SK-N-SH (cell line): ENCODE data around the gene MRPS6. TPM values are rescaled to one million over a fixed set of nuclear protein-coding genes. Genes with fewer than 3 reads are reported as not detected.

Experiments used
- CTCF ChIA-PET: fragments of 300-600, 350-600 bp; formaldehyde crosslinking; extraction: SDS; loops from one replicate; lab custom pipeline; 2021; lab: Yijun Ruan, JAX
- POLR2A ChIA-PET: fragments of 350-600 bp; sonication (Branson Sonifier 250); formaldehyde crosslinking; extraction: SDS; loops from one replicate; lab custom pipeline; 2020; ENCODE audit warnings: antibody characterized with exemption, inconsistent platforms; lab: Yijun Ruan, JAX
- DNase-seq: peaks from one replicate; pipeline ENCODE4 v3.0.0; 2012
- H2AFZ ChIP-seq: fragments of 200-600 bp; sonication (generic); 2 replicates; pipeline ENCODE4 v1.8.1; 2016; ENCODE audit warnings: antibody characterized with exemption, mild to moderate bottlenecking, low read depth
- H3F3A ChIP-seq: fragments of 200-600 bp; sonication (generic); replicated peaks from 2 replicates; pipeline ENCODE3; 2016; ENCODE audit warnings: antibody characterized with exemption, mild to moderate bottlenecking; ENCODE audit not compliant: insufficient read depth
- H3K27ac ChIP-seq, 2 experiments: fragments of 200-500 bp in 1 of 2; fragments of 200-600 bp in 1 of 2; sonication (Bioruptor generic) in 1 of 2; sonication (generic), shearing (Covaris generic) in 1 of 2; 2 replicates each; pipeline versions ENCODE4 v1.5.1 to v1.6.1; 2014 to 2016; ENCODE audit warnings: low read depth in 2 of 2, inconsistent platforms in 1 of 2, low read length in 1 of 2, mild to moderate bottlenecking in 1 of 2, mixed read lengths in 1 of 2
- H3K27me3 ChIP-seq: fragments of 200-600 bp; sonication (generic), shearing (Covaris generic); 2 replicates; pipeline ENCODE4 v1.6.1; 2016; ENCODE audit warnings: mixed run types; ENCODE audit not compliant: insufficient read depth
- H3K36me3 ChIP-seq, 2 experiments: fragments of 200-500 bp in 1 of 2; fragments of 200-600 bp in 1 of 2; sonication (Bioruptor generic) in 1 of 2; sonication (generic) in 1 of 2; replicated peaks in 1 of 2; 2 replicates each; pipeline versions ENCODE3 to v1.5.1; 2014 to 2016; ENCODE audit warnings: low read length in 1 of 2, mild to moderate bottlenecking in 1 of 2; ENCODE audit not compliant: insufficient read depth in 2 of 2, control insufficient read depth in 1 of 2
- H3K4me1 ChIP-seq, 2 experiments: fragments of 200-500 bp in 1 of 2; fragments of 200-600 bp in 1 of 2; sonication (Bioruptor generic) in 1 of 2; sonication (generic), shearing (Covaris generic) in 1 of 2; 2 replicates each; pipeline versions ENCODE4 v1.5.1 to v1.6.1; 2014 to 2016; ENCODE audit warnings: low read depth in 1 of 2, low read length in 1 of 2, mixed run types in 1 of 2; ENCODE audit not compliant: insufficient read depth in 2 of 2, control insufficient read depth in 1 of 2
- H3K4me2 ChIP-seq: fragments of 200-600 bp; sonication (generic), shearing (Covaris generic); 2 replicates; pipeline ENCODE4 v1.6.1; 2017; ENCODE audit warnings: mixed run types
- H3K4me3 ChIP-seq, 2 experiments: fragments of 200-500 bp in 1 of 2; fragments of 200-600 bp in 1 of 2; sonication (Bioruptor generic) in 1 of 2; sonication (generic), shearing (Covaris generic) in 1 of 2; 2 replicates each; pipeline versions ENCODE4 v1.5.1 to v1.8.1; 2014 to 2016; ENCODE audit warnings: low read depth in 2 of 2, inconsistent platforms in 1 of 2, low read length in 1 of 2, mild to moderate bottlenecking in 1 of 2, mixed read lengths in 1 of 2, moderate library complexity in 1 of 2
- H3K79me2 ChIP-seq: fragments of 200-600 bp; sonication (generic); 2 replicates; pipeline ENCODE4 v1.8.1; 2017; ENCODE audit warnings: mild to moderate bottlenecking; ENCODE audit not compliant: insufficient read depth
- H3K9ac ChIP-seq: fragments of 200-600 bp; sonication (generic); 2 replicates; pipeline ENCODE4 v1.6.1; 2017; ENCODE audit warnings: mixed run types
- H3K9me2 ChIP-seq: fragments of 200-600 bp; sonication (generic); 2 replicates; pipeline ENCODE4 v1.6.1; 2017; ENCODE audit warnings: mixed run types
- H3K9me3 ChIP-seq: fragments of 200-600 bp; sonication (generic); 2 replicates; pipeline ENCODE4 v1.6.1; 2017; ENCODE audit warnings: mixed run types, mild to moderate bottlenecking, moderate library complexity
- H4K20me1 ChIP-seq: fragments of 200-600 bp; sonication (generic); 2 replicates; pipeline ENCODE4 v1.6.1; 2017; ENCODE audit warnings: mild to moderate bottlenecking, mixed run types; ENCODE audit not compliant: insufficient read depth
- CHD2 ChIP-seq: fragments of 150-350 bp; IDR thresholded peaks from 2 replicates; pipeline ENCODE4 v1.6.1; 2018; ENCODE audit warnings: low read length; ENCODE audit not compliant: partially characterized antibody
- ELF1 ChIP-seq: IDR thresholded peaks from 2 replicates; pipeline ENCODE4 v1.4.0; 2012
- EP300 ChIP-seq, 2 experiments: IDR thresholded peaks; 2 replicates each; pipeline versions ENCODE4 v1.4.0 to v1.6.1; 2012; ENCODE audit warnings: borderline replicate concordance in 1 of 2, low read depth in 1 of 2, low read length in 1 of 2
- EZH2phosphoT487 ChIP-seq: fragments of 200-600 bp; sonication (generic); IDR thresholded peaks from 2 replicates; pipeline ENCODE4 v1.6.1; 2017; ENCODE audit warnings: low read depth, mixed run types, mild to moderate bottlenecking, antibody characterized with exemption, moderate library complexity, borderline replicate concordance
- FOSL2 ChIP-seq: IDR thresholded peaks from 2 replicates; pipeline ENCODE4 v1.4.0; 2012; ENCODE audit warnings: low read depth, mild to moderate bottlenecking, moderate library complexity, borderline replicate concordance
- JUND ChIP-seq: IDR thresholded peaks from 2 replicates; pipeline ENCODE4 v1.4.0; 2012
- NRF1 ChIP-seq: IDR thresholded peaks from 2 replicates; pipeline ENCODE4 v1.6.1; 2012; ENCODE audit warnings: low read depth, mild to moderate bottlenecking, low read length
- PBX3 ChIP-seq: IDR thresholded peaks from 2 replicates; pipeline ENCODE4; 2012
- POLR2AphosphoS5 ChIP-seq: IDR thresholded peaks from 2 replicates; pipeline ENCODE4 v1.6.1; 2012; ENCODE audit warnings: low read depth, low read length
- RAD21 ChIP-seq: IDR thresholded peaks from 2 replicates; pipeline ENCODE4 v1.6.1; 2012; ENCODE audit warnings: mild to moderate bottlenecking, low read length
- RCOR1 ChIP-seq: fragments of 150-350 bp; IDR thresholded peaks from 2 replicates; pipeline ENCODE4 v1.6.1; 2017; ENCODE audit warnings: antibody characterized with exemption, low read length
- RXRA ChIP-seq: IDR thresholded peaks from 2 replicates; pipeline ENCODE4 v1.4.0; 2012; ENCODE audit warnings: low read depth, mild to moderate bottlenecking, borderline replicate concordance
- SIN3A ChIP-seq: IDR thresholded peaks from 2 replicates; pipeline ENCODE4 v1.6.1; 2012; ENCODE audit warnings: low read depth, mild to moderate bottlenecking, low read length, moderate library complexity, borderline replicate concordance
- SMC3 ChIP-seq: IDR thresholded peaks from 2 replicates; pipeline ENCODE4 v1.6.1; 2012; ENCODE audit warnings: low read depth, low read length, improper control_type of control experiment
- TCF12 ChIP-seq: IDR thresholded peaks from 2 replicates; pipeline ENCODE4 v1.4.0; 2012
- YY1 ChIP-seq: IDR thresholded peaks from 2 replicates; pipeline ENCODE4 v1.4.0; 2012; ENCODE audit warnings: low read depth, mild to moderate bottlenecking
- WGBS: methylation state at CpG from one replicate; pipeline ENCODE4 v1.1.6; 2017; ENCODE audit warnings: low lambda C conversion rate; 5-methylcytosine and 5-hydroxymethylcytosine counted together
- polyA plus RNA-seq, 3 experiments: library from polyadenylated mRNA; depleted of rRNA; stranded (reverse); fragments of >200 nt; gene quantifications; 2 replicates each; pipeline ENCODE4 v1.2.3, GENCODE V29; 2012
- TF ChIP-seq, protein P1 (sequence below): IDR thresholded peaks from 2 replicates; pipeline ENCODE4 v1.4.0; 2012; ENCODE audit warnings: low read depth

The MRPS6 gene
- polyA plus RNA-seq, 1 of the 3 experiments (the other 2 are of a cell fraction), result 69.2 TPM

DNA sequence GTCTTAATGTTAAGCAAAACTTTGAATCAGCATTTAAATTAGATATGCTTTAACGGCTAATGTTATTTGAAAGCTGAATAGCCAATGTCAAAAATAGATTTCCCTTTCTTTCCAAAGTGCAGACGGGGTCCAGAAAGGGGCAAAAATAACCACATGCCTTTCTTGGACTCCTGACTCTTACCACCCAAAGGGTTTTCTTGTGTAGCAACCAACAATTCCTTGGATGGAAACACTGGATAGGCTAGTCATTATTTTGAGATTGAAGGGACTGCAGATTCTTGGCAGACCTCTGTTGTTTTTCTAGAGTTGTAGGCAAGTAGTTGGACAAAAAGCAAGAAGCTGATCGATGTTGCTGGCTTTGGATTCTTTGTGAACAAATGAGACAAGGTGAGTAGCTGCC, 107.0 kb downstream of the MRPS6 start:
- no peak overlapping the region for H3K4me2 ChIP-seq
- no peaks in the 10 kb centered on the region for H4K20me1 ChIP-seq
- POLR2A ChIA-PET, result no interaction called here
- no peaks in the 10 kb centered on the region for H3F3A ChIP-seq
- no peak overlapping the region for H3K27ac ChIP-seq
- no peaks in the 10 kb centered on the region for H3K79me2 ChIP-seq
- no peaks in the 10 kb centered on the region for H3K27me3 ChIP-seq
- CTCF ChIA-PET, result interaction anchor here (1.2 kb wide), 1 partner anchor 21 kb away, joined by 3 read pairs; no protein-coding TSS in a partner anchor
- H3K9me3 ChIP-seq, result no peaks in the 10 kb centered on the region; the same call in 1 of the 2 replicates
- no peak overlapping the region for H3K9ac ChIP-seq
- no peak overlapping the region for H2AFZ ChIP-seq
- TF ChIP-seq JUND, result no peak
- no peak for TF ChIP-seq EZH2phosphoT487
- TF ChIP-seq CHD2, result no peak
- no peak for TF ChIP-seq ELF1
- no peak for TF ChIP-seq YY1
- TF ChIP-seq NRF1, result no peak
- TF ChIP-seq PBX3, result no peak
- no peak for TF ChIP-seq FOSL2
- 85% methylated on average over 3 of the region's 3 CpGs for WGBS
- H3K36me3 ChIP-seq, result no peaks in the 10 kb centered on the region
- H3K4me3 ChIP-seq, result no peak overlapping the region
- H3K9me2 ChIP-seq, result no peaks in the 10 kb centered on the region
- no peak for DNase-seq
- H3K4me1 ChIP-seq, result peaks cover 0 to 2% of the 10 kb centered on the region in 2 experiments; a peak in 1 of 4 replicates

GRCh38 chr21:34180826-34181359, 107.5 kb downstream of the MRPS6 start:
- H3F3A ChIP-seq, result no peaks in the 10 kb centered on the region
- no peak overlapping the region for H3K9ac ChIP-seq

More at GRCh38 chr21:34180826-34181359, 107.5 kb downstream of the MRPS6 start:
- H3K4me2 ChIP-seq, result no peak overlapping the region
- DNase-seq, result no peak
- no peak for TF ChIP-seq RAD21
- no peak for TF ChIP-seq FOSL2
- TF ChIP-seq RXRA, result no peak
- TF ChIP-seq POLR2AphosphoS5, result no peak
- no peak for TF ChIP-seq EP300 (IDR thresholded peaks at IDR 0.05; ENCODE audit: borderline replicate concordance in 1 of 2, low read depth in 1 of 2, low read length in 1 of 2)
- TF ChIP-seq SIN3A, result no peak
- TF ChIP-seq RCOR1, result no peak
- TF ChIP-seq, protein P1, sequence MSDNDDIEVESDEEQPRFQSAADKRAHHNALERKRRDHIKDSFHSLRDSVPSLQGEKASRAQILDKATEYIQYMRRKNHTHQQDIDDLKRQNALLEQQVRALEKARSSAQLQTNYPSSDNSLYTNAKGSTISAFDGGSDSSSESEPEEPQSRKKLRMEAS, result no peak
- TF ChIP-seq SMC3, result no peak
- no peak for TF ChIP-seq TCF12
- no peak for TF ChIP-seq JUND
- TF ChIP-seq, all 33 proteins: peak for 0
- Histone ChIP-seq H3K79me2 (no peaks in the 10 kb centered on the region), H3K4me3 (no peak overlapping the region), H2AFZ (no peak overlapping the region), H3K27ac (no peak overlapping the region), H4K20me1 (no peaks in the 10 kb centered on the region), H3K9me3 (no peaks in the 10 kb centered on the region), H3K9me2 (no peaks in the 10 kb centered on the region), H3K27me3 (no peaks in the 10 kb centered on the region), H3K4me1 (peaks cover 0 to 2% of the 10 kb centered on the region in 2 experiments; a peak in 1 of 4 replicates), H3K36me3 (no peaks in the 10 kb centered on the region)
- 93% methylated on average over 10 of the region's 10 CpGs for WGBS
- ChIA-PET CTCF (interaction anchor here (1.2 kb wide), 1 partner anchor 21 kb away, joined by 3 read pairs; no protein-coding TSS in a partner anchor), POLR2A (no interaction called here)
